DOHH2 (cell line): ENCODE data around the gene ODF2L.

Experiments
- H3F3A ChIP-seq: fragments of 200-600 bp; sonication (generic), shearing (Covaris generic); 2 replicates; pipeline ENCODE4 v1.6.0; 2016; ENCODE audit warnings: antibody characterized with exemption, mild to moderate bottlenecking; ENCODE audit not compliant: control insufficient read depth, insufficient read depth
- H3K27ac ChIP-seq: fragments of 200-600 bp; sonication (generic); 2 replicates; pipeline ENCODE4 v1.5.1; 2014; ENCODE audit warnings: low read depth, mild to moderate bottlenecking, low read length, moderate library complexity
- H3K27me3 ChIP-seq: fragments of 200-600 bp; sonication (generic); 2 replicates; pipeline ENCODE4 v1.6.1; 2014; ENCODE audit warnings: mild to moderate bottlenecking, low read length, mixed read lengths; ENCODE audit not compliant: control insufficient read depth
- H3K36me3 ChIP-seq: fragments of 200-600 bp; sonication (generic); 2 replicates; pipeline ENCODE4 v1.6.1; 2014; ENCODE audit warnings: mild to moderate bottlenecking, low read length, moderate library complexity, mixed read lengths; ENCODE audit not compliant: control insufficient read depth
- H3K4me1 ChIP-seq: fragments of 200-600 bp; sonication (generic); 2 replicates; pipeline ENCODE4 v1.6.1; 2014; ENCODE audit warnings: mild to moderate bottlenecking, low read length, mixed read lengths; ENCODE audit not compliant: control insufficient read depth
- H3K4me2 ChIP-seq: fragments of 200-600 bp; sonication (generic); 2 replicates; pipeline ENCODE4 v1.6.0; 2014; ENCODE audit warnings: mild to moderate bottlenecking, low read length, moderate library complexity
- H3K4me3 ChIP-seq: fragments of 200-600 bp; sonication (generic); 2 replicates; pipeline ENCODE4 v1.5.1; 2014; ENCODE audit warnings: mild to moderate bottlenecking, low read length, mixed read lengths
- H3K79me2 ChIP-seq: fragments of 200-600 bp; sonication (generic); 2 replicates; pipeline ENCODE4 v1.6.1; 2014; ENCODE audit warnings: mild to moderate bottlenecking, low read length, mixed read lengths; ENCODE audit not compliant: control insufficient read depth
- H3K9me2 ChIP-seq: fragments of 200-600 bp; sonication (generic); replicated peaks from 2 replicates; pipeline ENCODE4 v1.6.1; 2014; ENCODE audit warnings: mild to moderate bottlenecking, low read length, mixed read lengths; ENCODE audit not compliant: control insufficient read depth
- H3K9me3 ChIP-seq: fragments of 200-600 bp; sonication (generic); 2 replicates; pipeline ENCODE4 v1.6.1; 2014; ENCODE audit warnings: antibody characterized with exemption, low read length, mixed read lengths; ENCODE audit not compliant: control insufficient read depth, insufficient read depth
- H4K20me1 ChIP-seq: fragments of 200-600 bp; sonication (generic); 2 replicates; pipeline ENCODE4 v1.6.0; 2014; ENCODE audit warnings: low read depth, mild to moderate bottlenecking, antibody characterized with exemption, low read length, moderate library complexity; ENCODE audit not compliant: control insufficient read depth, insufficient read depth
- CTCF ChIP-seq: fragments of 200-600 bp; sonication (generic); IDR thresholded peaks from one replicate; pipeline ENCODE4 v1.5.1; 2014; ENCODE audit warnings: antibody characterized with exemption, mild to moderate bottlenecking, low read depth, low read length; ENCODE audit not compliant: poor library complexity, severe bottlenecking
- EZH2phosphoT487 ChIP-seq: fragments of 200-600 bp; sonication (generic); IDR thresholded peaks from 2 replicates; pipeline ENCODE4 v1.6.1; 2017; ENCODE audit warnings: borderline replicate concordance, mild to moderate bottlenecking, antibody characterized with exemption, low read length, moderate library complexity, mixed read lengths

ODF2L gene

GRCh38 chr1:86365896-86366295 is 30.2 kb downstream of the ODF2L start:
- Histone ChIP-seq H4K20me1 (no peaks in the 10 kb centered on the region), H3K4me1 (no peaks in the 10 kb centered on the region), H3K4me3 (no peak overlapping the region), H3K9me3 (no peaks in the 10 kb centered on the region), H3K9me2 (no peaks in the 10 kb centered on the region), H3K4me2 (no peak overlapping the region), H3K27ac (no peak overlapping the region), H3F3A (no peaks in the 10 kb centered on the region), H3K27me3 (no peaks in the 10 kb centered on the region), H3K36me3 (no peaks in the 10 kb centered on the region), H3K79me2 (no peaks in the 10 kb centered on the region)
- TF ChIP-seq CTCF (no peak), EZH2phosphoT487 (no peak)

- H3K4me2 ChIP-seq: no peak overlapping the region
- H3K4me1 ChIP-seq: no peaks in the 10 kb centered on the region
- H3K36me3 ChIP-seq: no peaks in the 10 kb centered on the region
- no peak for TF ChIP-seq EZH2phosphoT487
- TF ChIP-seq CTCF: no peak
- no peaks in the 10 kb centered on the region for H3K27me3 ChIP-seq
- no peak overlapping the region for H3K4me3 ChIP-seq
- no peaks in the 10 kb centered on the region for H3K9me3 ChIP-seq
- H4K20me1 ChIP-seq: no peaks in the 10 kb centered on the region
- H3K9me2 ChIP-seq: no peaks in the 10 kb centered on the region
- no peaks in the 10 kb centered on the region for H3F3A ChIP-seq
- H3K27ac ChIP-seq: no peak overlapping the region
- H3K79me2 ChIP-seq: no peaks in the 10 kb centered on the region
These were observed 33.3 kb downstream of the ODF2L start for GRCh38 chr1:86362807-86363206.

GRCh38 chr1:86357796-86358195 is 38.3 kb downstream of the ODF2L start:
- H4K20me1 ChIP-seq: no peaks in the 10 kb centered on the region
- no peaks in the 10 kb centered on the region for H3K4me1 ChIP-seq
- no peaks in the 10 kb centered on the region for H3K27me3 ChIP-seq
- H3F3A ChIP-seq: no peaks in the 10 kb centered on the region
- H3K4me3 ChIP-seq: no peak overlapping the region
- H3K27ac ChIP-seq: no peak overlapping the region
- H3K36me3 ChIP-seq: no peaks in the 10 kb centered on the region
- H3K9me2 ChIP-seq: no peaks in the 10 kb centered on the region
- H3K4me2 ChIP-seq: no peak overlapping the region
- H3K79me2 ChIP-seq: no peaks in the 10 kb centered on the region
- no peaks in the 10 kb centered on the region for H3K9me3 ChIP-seq
- TF ChIP-seq EZH2phosphoT487: no peak
- TF ChIP-seq CTCF: no peak

GRCh38 chr1:86356247-86356646 is 39.9 kb downstream of the ODF2L start:
- Histone ChIP-seq H3K9me2 (no peaks in the 10 kb centered on the region), H3K79me2 (no peaks in the 10 kb centered on the region), H3F3A (no peaks in the 10 kb centered on the region), H3K4me1 (no peaks in the 10 kb centered on the region), H3K9me3 (no peaks in the 10 kb centered on the region), H4K20me1 (no peaks in the 10 kb centered on the region), H3K27me3 (no peaks in the 10 kb centered on the region), H3K36me3 (no peaks in the 10 kb centered on the region), H3K4me3 (no peak overlapping the region), H3K27ac (no peak overlapping the region), H3K4me2 (no peak overlapping the region)
- TF ChIP-seq EZH2phosphoT487 (no peak), CTCF (peak; percentile 31)
